H9 (cell line): ENCODE data around the gene NTF3. TPM values are rescaled to one million over a fixed set of nuclear protein-coding genes. Genes with fewer than 3 reads are reported as not detected.

Experiments used
- DNase-seq: peaks from one replicate; pipeline ENCODE4 v3.0.0-alpha.2; 2017
- H2AFZ ChIP-seq: one replicate; pipeline ENCODE4 v1.6.1; 2013; ENCODE audit warnings: mild to moderate bottlenecking, low read length, control low read depth, moderate library complexity
- H2AK5ac ChIP-seq: 2 replicates; pipeline ENCODE4 v1.6.1; 2013; ENCODE audit warnings: low read length, control low read depth, mixed read lengths; ENCODE audit not compliant: insufficient read length
- H2BK120ac ChIP-seq: one replicate; pipeline ENCODE4 v1.6.1; 2013; ENCODE audit warnings: low read depth, mild to moderate bottlenecking, low read length, control low read depth, inconsistent platforms; ENCODE audit not compliant: poor library complexity, severe bottlenecking
- H2BK12ac ChIP-seq: 2 replicates; pipeline ENCODE4 v1.6.1; 2013; ENCODE audit warnings: low read length, control low read depth, mixed read lengths, low read depth; ENCODE audit not compliant: insufficient read length
- H2BK15ac ChIP-seq: 2 replicates; pipeline ENCODE4 v1.6.1; 2013; ENCODE audit warnings: low read depth, low read length, control low read depth
- H2BK20ac ChIP-seq: one replicate; pipeline ENCODE4 v1.6.1; 2013; ENCODE audit warnings: low read depth, mild to moderate bottlenecking, low read length, control low read depth, inconsistent platforms; ENCODE audit not compliant: poor library complexity, severe bottlenecking
- H2BK5ac ChIP-seq: 2 replicates; pipeline ENCODE4 v1.6.1; 2013; ENCODE audit warnings: low read length, control low read depth, mixed read lengths; ENCODE audit not compliant: insufficient read length
- H3K14ac ChIP-seq: 2 replicates; pipeline ENCODE4 v1.6.1; 2013; ENCODE audit warnings: low read length, control low read depth; ENCODE audit not compliant: insufficient read depth
- H3K18ac ChIP-seq: 2 replicates; pipeline ENCODE4 v1.6.1; 2013; ENCODE audit warnings: low read depth, mild to moderate bottlenecking, mixed read lengths, low read length, control low read depth; ENCODE audit not compliant: insufficient read length
- H3K23ac ChIP-seq: 2 replicates; pipeline ENCODE4 v1.6.1; 2013; ENCODE audit warnings: low read length, control low read depth, mixed read lengths, low read depth; ENCODE audit not compliant: insufficient read length
- H3K23me2 ChIP-seq: 2 replicates; pipeline ENCODE4 v1.6.1; 2013; ENCODE audit warnings: low read depth, mild to moderate bottlenecking, mixed read lengths, low read length, control low read depth; ENCODE audit not compliant: insufficient read length, poor library complexity, severe bottlenecking
- H3K27ac ChIP-seq: 2 replicates; pipeline ENCODE4 v1.5.1; 2013; ENCODE audit warnings: low read length, control low read depth, mixed read lengths, low read depth; ENCODE audit not compliant: insufficient read length
- H3K27me3 ChIP-seq: 2 replicates; pipeline ENCODE4 v1.6.1; 2013; ENCODE audit warnings: low read length, control low read depth, inconsistent platforms; ENCODE audit not compliant: insufficient read depth
- H3K4ac ChIP-seq: 2 replicates; pipeline ENCODE4 v1.6.1; 2013; ENCODE audit warnings: low read depth, mild to moderate bottlenecking, control low read depth, inconsistent platforms, low read length, moderate library complexity
- H3K4me1 ChIP-seq: 2 replicates; pipeline ENCODE4 v1.6.1; 2013; ENCODE audit warnings: low read length, control low read depth, inconsistent platforms; ENCODE audit not compliant: insufficient read depth
- H3K4me2 ChIP-seq: 2 replicates; pipeline ENCODE4 v1.6.1; 2013; ENCODE audit warnings: low read length, control low read depth, mixed read lengths; ENCODE audit not compliant: insufficient read length, insufficient read depth
- H3K56ac ChIP-seq: 2 replicates; pipeline ENCODE4 v1.6.1; 2013; ENCODE audit warnings: low read depth, mild to moderate bottlenecking, mixed read lengths, low read length, control low read depth; ENCODE audit not compliant: insufficient read length
- H3K79me1 ChIP-seq: 2 replicates; pipeline ENCODE4 v1.6.1; 2013; ENCODE audit warnings: low read depth, mild to moderate bottlenecking, moderate library complexity, low read length, control low read depth, inconsistent platforms; ENCODE audit not compliant: insufficient read depth, poor library complexity, severe bottlenecking
- H3K79me2 ChIP-seq: 2 replicates; pipeline ENCODE4 v1.6.1; 2013; ENCODE audit warnings: low read length, control low read depth, inconsistent platforms; ENCODE audit not compliant: insufficient read depth
- H3K9ac ChIP-seq: 2 replicates; pipeline ENCODE4 v1.6.1; 2013; ENCODE audit warnings: low read length, control low read depth, mixed read lengths; ENCODE audit not compliant: insufficient read length; ENCODE audit errors: extremely low read depth
- H3K9me3 ChIP-seq: one replicate; pipeline ENCODE4 v1.6.1; 2013; ENCODE audit warnings: low read depth, low read length, inconsistent platforms; ENCODE audit not compliant: control insufficient read depth
- H3T11ph ChIP-seq: one replicate; pipeline ENCODE4 v1.6.1; 2013; ENCODE audit warnings: mild to moderate bottlenecking, low read length, control low read depth, inconsistent platforms
- H4K20me1 ChIP-seq: one replicate; pipeline ENCODE4 v1.6.1; 2013; ENCODE audit not compliant: control insufficient read depth, insufficient read length, insufficient read depth
- H4K5ac ChIP-seq: 2 replicates; pipeline ENCODE4 v1.6.1; 2013; ENCODE audit warnings: low read depth, mild to moderate bottlenecking, mixed read lengths, low read length, control low read depth; ENCODE audit not compliant: insufficient read length
- H4K8ac ChIP-seq: replicated peaks from 2 replicates; pipeline ENCODE4 v1.6.1; 2013; ENCODE audit warnings: low read length, control low read depth, mixed read lengths, low read depth; ENCODE audit not compliant: insufficient read length
- H4K91ac ChIP-seq: 2 replicates; pipeline ENCODE4 v1.6.1; 2013; ENCODE audit warnings: low read depth, mild to moderate bottlenecking, moderate library complexity, mixed read lengths, low read length, control low read depth; ENCODE audit not compliant: insufficient read length
- H3K27ac Mint-ChIP-seq, 3 experiments: 2 replicates in 2 of 3; 3 replicates in 1 of 3; pipeline ENCODE4 v1.8.0; 2020 to 2021; ENCODE audit warnings: mixed read lengths in 3 of 3, mild to moderate bottlenecking in 1 of 3, moderate library complexity in 1 of 3
- H3K27me3 Mint-ChIP-seq: 2 replicates; pipeline ENCODE4 v1.8.0; 2021; ENCODE audit warnings: low read depth, mild to moderate bottlenecking, moderate library complexity, mixed read lengths
- H3K36me3 Mint-ChIP-seq, 3 experiments: 2 replicates in 2 of 3; 3 replicates in 1 of 3; pipeline ENCODE4 v1.8.0; 2020 to 2021; ENCODE audit warnings: low read depth in 3 of 3, mixed read lengths in 3 of 3; ENCODE audit not compliant: insufficient read depth in 1 of 3
- H3K4me1 Mint-ChIP-seq, 2 experiments: 2 replicates each; pipeline ENCODE4 v1.8.0; 2020; ENCODE audit warnings: mixed read lengths in 2 of 2
- H3K4me3 Mint-ChIP-seq, 2 experiments: 2 replicates in 1 of 2; 3 replicates in 1 of 2; pipeline ENCODE4 v1.8.0; 2020 to 2021; ENCODE audit warnings: mild to moderate bottlenecking in 2 of 2, mixed read lengths in 2 of 2, moderate library complexity in 1 of 2
- H3K9me3 Mint-ChIP-seq, 2 experiments: 2 replicates in 1 of 2; 3 replicates in 1 of 2; pipeline ENCODE4 v1.8.0; 2020; ENCODE audit warnings: mild to moderate bottlenecking in 2 of 2, mixed read lengths in 2 of 2, moderate library complexity in 1 of 2
- WGBS: extraction: QIAGEN DNeasy Blood & Tissue Kit; methylation state at CpG from one replicate; pipeline ENCODE4 v1.1.7; 2013; ENCODE audit warnings: missing lambda C conversion rate, low lambda C conversion rate, mixed read lengths; ENCODE audit not compliant: insufficient read length; ENCODE audit errors: extremely low coverage; 5-methylcytosine and 5-hydroxymethylcytosine counted together
- total RNA-seq: library from RNA; stranded (reverse); gene quantifications from 2 replicates; pipeline ENCODE4 v1.2.1, GENCODE V29; 2021
- TF ChIP-seq, protein P1 (sequence below): fragments of 200-600 bp; sonication (generic); conservative IDR thresholded peaks from 3 replicates; pipeline ENCODE4 v1.8.0; 2021; ENCODE audit warnings: antibody characterized with exemption, mild to moderate bottlenecking

The NTF3 gene
- total RNA-seq, 1 experiment from 2014 or later, result 0.48 TPM

DNA sequence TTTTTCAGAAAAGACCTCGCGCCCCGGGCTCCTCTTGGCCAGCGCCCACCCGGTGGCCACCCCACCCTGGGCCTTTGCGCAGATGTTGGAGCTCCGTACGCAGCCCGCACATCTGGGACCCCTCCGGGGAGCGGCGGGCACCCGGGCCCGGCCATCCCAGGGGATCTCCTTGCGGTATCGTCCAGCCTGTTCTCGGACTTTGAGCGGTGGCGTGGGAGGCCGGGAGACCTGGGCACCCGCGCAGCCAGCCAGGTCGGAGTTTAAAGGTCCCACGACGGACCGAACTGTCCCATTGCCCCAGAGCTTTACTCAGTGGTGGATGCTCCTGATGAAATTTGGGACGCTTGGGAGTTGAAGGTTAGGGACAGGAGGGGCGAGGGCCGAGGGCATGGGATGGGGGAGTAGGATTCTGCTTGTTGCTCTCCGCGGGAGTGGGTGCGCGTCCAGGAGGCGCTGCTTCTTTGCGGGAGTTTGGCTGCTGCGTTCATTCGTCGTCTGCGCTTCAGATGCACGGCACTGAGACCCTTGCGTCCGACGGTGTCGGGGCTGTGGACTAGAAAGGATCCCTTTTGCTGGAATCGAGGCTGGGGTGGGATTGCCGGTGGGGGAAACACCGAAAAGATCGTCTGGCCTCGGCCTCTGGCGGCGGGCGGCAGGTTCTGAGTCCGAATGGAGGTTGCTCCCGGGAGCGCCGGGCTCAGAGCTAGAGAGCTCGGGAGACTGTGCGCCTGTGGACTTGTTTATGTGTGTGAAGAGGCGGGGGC, 1.4 kb downstream of the NTF3 start:
- peak; percentile 54 for DNase-seq
- no peak overlapping the region for H2AK5ac ChIP-seq
- peaks cover 3% of the 10 kb centered on the region; the same call in 1 of the 2 replicates for H3K4me1 ChIP-seq
- H3K18ac ChIP-seq, result no peak overlapping the region
- no peaks in the 10 kb centered on the region for H3K79me2 ChIP-seq
- H4K20me1 ChIP-seq, result no peaks in the 10 kb centered on the region
- no peak overlapping the region for H3K9ac ChIP-seq
- no peak overlapping the region for H4K5ac ChIP-seq
- no peak overlapping the region for H2BK5ac ChIP-seq
- H2BK120ac ChIP-seq, result no peak overlapping the region
- TF ChIP-seq, protein P1, sequence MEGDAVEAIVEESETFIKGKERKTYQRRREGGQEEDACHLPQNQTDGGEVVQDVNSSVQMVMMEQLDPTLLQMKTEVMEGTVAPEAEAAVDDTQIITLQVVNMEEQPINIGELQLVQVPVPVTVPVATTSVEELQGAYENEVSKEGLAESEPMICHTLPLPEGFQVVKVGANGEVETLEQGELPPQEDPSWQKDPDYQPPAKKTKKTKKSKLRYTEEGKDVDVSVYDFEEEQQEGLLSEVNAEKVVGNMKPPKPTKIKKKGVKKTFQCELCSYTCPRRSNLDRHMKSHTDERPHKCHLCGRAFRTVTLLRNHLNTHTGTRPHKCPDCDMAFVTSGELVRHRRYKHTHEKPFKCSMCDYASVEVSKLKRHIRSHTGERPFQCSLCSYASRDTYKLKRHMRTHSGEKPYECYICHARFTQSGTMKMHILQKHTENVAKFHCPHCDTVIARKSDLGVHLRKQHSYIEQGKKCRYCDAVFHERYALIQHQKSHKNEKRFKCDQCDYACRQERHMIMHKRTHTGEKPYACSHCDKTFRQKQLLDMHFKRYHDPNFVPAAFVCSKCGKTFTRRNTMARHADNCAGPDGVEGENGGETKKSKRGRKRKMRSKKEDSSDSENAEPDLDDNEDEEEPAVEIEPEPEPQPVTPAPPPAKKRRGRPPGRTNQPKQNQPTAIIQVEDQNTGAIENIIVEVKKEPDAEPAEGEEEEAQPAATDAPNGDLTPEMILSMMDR, result no peak
- no peak overlapping the region for H3K27ac ChIP-seq
- WGBS, result no CpG with 5 or more reads among the region's 59 CpGs
- H3K79me1 ChIP-seq, result no peaks in the 10 kb centered on the region
- Mint-ChIP-seq H3K27me3 (no peaks in the 10 kb centered on the region; the same call in 1 of the 2 replicates), H3K36me3 (no peaks in the 10 kb centered on the region), H3K27ac (peak overlapping the region in 1 of 3 experiments; percentile 7; a peak in 1 of 7 replicates), H3K4me1 (peaks cover 32 to 33% of the 10 kb centered on the region in 2 experiments), H3K9me3 (no peaks in the 10 kb centered on the region; a peak in 2 of 5 replicates), H3K4me3 (no peak overlapping the region; a peak in 2 of 5 replicates)
- H2BK12ac ChIP-seq, result no peak overlapping the region
- no peak overlapping the region for H3K23ac ChIP-seq
- no peak overlapping the region for H4K91ac ChIP-seq
- H4K8ac ChIP-seq, result no peak overlapping the region
- no peak overlapping the region for H3T11ph ChIP-seq
- H3K56ac ChIP-seq, result no peak overlapping the region
- no peak overlapping the region for H2BK15ac ChIP-seq
- H2BK20ac ChIP-seq, result no peak overlapping the region
- H3K27me3 ChIP-seq, result peaks cover 51% of the 10 kb centered on the region
- H3K14ac ChIP-seq, result no peak overlapping the region; the same call in 1 of the 2 replicates
- H3K9me3 ChIP-seq, result no peaks in the 10 kb centered on the region
- no peak overlapping the region for H2AFZ ChIP-seq
- H3K4me2 ChIP-seq, result peak overlapping the region; percentile 77
- H3K23me2 ChIP-seq, result peaks cover 35% of the 10 kb centered on the region
- no peak overlapping the region for H3K4ac ChIP-seq
